ENCODE measurements around the gene TUBGCP6.

DNA sequence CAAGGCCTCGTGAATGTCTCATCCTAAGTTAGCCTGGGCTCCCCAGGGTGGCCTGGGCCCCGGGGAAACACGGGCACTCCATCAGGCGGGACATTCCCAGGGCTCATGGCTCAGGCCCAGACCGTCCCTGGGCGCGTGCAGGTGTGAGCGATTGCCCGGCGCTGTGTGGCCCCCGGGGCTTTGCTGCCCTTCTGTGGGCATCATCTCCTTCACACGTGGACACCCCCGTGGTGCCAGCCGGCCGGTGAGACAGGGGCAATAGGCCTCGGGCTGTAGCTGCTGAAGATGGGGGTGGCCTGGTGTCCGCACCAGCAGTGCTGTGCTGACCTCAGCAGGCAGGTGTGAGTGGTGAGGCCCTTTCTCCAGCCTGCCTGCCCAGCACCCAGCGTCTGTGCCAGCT, 48.6 kb downstream of the TUBGCP6 start:
- TF ChIP-seq, protein P1, sequence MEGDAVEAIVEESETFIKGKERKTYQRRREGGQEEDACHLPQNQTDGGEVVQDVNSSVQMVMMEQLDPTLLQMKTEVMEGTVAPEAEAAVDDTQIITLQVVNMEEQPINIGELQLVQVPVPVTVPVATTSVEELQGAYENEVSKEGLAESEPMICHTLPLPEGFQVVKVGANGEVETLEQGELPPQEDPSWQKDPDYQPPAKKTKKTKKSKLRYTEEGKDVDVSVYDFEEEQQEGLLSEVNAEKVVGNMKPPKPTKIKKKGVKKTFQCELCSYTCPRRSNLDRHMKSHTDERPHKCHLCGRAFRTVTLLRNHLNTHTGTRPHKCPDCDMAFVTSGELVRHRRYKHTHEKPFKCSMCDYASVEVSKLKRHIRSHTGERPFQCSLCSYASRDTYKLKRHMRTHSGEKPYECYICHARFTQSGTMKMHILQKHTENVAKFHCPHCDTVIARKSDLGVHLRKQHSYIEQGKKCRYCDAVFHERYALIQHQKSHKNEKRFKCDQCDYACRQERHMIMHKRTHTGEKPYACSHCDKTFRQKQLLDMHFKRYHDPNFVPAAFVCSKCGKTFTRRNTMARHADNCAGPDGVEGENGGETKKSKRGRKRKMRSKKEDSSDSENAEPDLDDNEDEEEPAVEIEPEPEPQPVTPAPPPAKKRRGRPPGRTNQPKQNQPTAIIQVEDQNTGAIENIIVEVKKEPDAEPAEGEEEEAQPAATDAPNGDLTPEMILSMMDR (IDR thresholded peaks at IDR 0.05) = no peak
- no peak for TF ChIP-seq POLR2A (IDR thresholded peaks at IDR 0.05)
